Stimulated activated CD4-positive, alpha-beta T cell treated with anti-CD3 and anti-CD28 coated beads, Interleukin-4, amount 100 ng/mL, for 24 hours (primary cell): Measurements from ENCODE around the gene ISCA2.

ENCODE experiments used
- DNase-seq: peaks from one replicate; pipeline ENCODE4 v3.0.0-alpha.2; 2020

The ISCA2 gene

GRCh38 chr14:74509587-74510222, 16.1 kb downstream of the ISCA2 start:
- DNase-seq, result no peak

GRCh38 chr14:74510223-74510931, 16.8 kb downstream of the ISCA2 start:
- DNase-seq, result no peak

- no peak for DNase-seq
Observed at GRCh38 chr14:74510959-74511409, 17.4 kb downstream of the ISCA2 start.

GRCh38 chr14:74511966-74512830, 18.6 kb downstream of the ISCA2 start:
- no peak for DNase-seq

- no peak for DNase-seq
Observed at GRCh38 chr14:74514471-74514941, 20.9 kb downstream of the ISCA2 start.

- DNase-seq, result no peak
Observed at GRCh38 chr14:74515891-74516412, 22.4 kb downstream of the ISCA2 start.

GRCh38 chr14:74516451-74517160, 23.0 kb downstream of the ISCA2 start:
- no peak for DNase-seq

GRCh38 chr14:74517731-74518130, 24.2 kb downstream of the ISCA2 start:
- no peak for DNase-seq

GRCh38 chr14:74518221-74518620, 24.7 kb downstream of the ISCA2 start:
- DNase-seq, result no peak

GRCh38 chr14:74519316-74520074, 25.9 kb downstream of the ISCA2 start:
- no peak for DNase-seq

- DNase-seq, result no peak
Observed at GRCh38 chr14:74521756-74522155, 28.2 kb downstream of the ISCA2 start.

- no peak for DNase-seq
Observed at GRCh38 chr14:74522740-74523139, 29.2 kb downstream of the ISCA2 start.

- no peak for DNase-seq
Observed at GRCh38 chr14:74524076-74524811, 30.7 kb downstream of the ISCA2 start.

- DNase-seq, result no peak
Observed at GRCh38 chr14:74524812-74525135, 31.2 kb downstream of the ISCA2 start.

- no peak for DNase-seq
Observed at GRCh38 chr14:74525361-74525851, 31.8 kb downstream of the ISCA2 start.

GRCh38 chr14:74526854-74527585, 33.5 kb downstream of the ISCA2 start:
- no peak for DNase-seq

GRCh38 chr14:74527736-74528280, 34.2 kb downstream of the ISCA2 start:
- DNase-seq, result no peak

GRCh38 chr14:74528406-74528805, 34.8 kb downstream of the ISCA2 start:
- no peak for DNase-seq

- no peak for DNase-seq
Observed at GRCh38 chr14:74528886-74529285, 35.3 kb downstream of the ISCA2 start.

GRCh38 chr14:74531006-74531405, 37.4 kb downstream of the ISCA2 start:
- no peak for DNase-seq
